ENCODE results near the gene LTC4S.

Gene LTC4S

DNA sequence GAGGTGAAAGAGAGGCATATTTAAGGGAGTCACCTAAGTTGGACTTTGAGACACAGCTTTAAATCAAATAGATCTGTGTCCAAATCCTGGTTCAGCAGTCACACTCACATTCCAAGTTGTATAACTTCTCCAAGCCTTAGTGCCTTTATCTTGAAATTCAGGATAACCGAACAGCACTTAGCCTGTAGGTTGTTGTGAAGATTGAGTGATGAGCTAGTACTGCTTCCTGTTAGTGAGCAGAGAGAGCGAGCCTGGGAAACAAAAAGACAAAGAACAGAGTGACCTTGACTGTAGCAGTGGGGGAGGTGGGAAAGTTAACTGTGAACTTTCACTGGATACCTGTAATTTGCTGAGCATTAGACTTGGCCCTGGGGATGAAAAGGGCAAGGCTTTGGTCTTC is 38.8 kb upstream of the LTC4S start:
- no peaks in the 10 kb centered on the region for H3K27me3 ChIP-seq (replicated peaks)
- TF ChIP-seq, protein P1, sequence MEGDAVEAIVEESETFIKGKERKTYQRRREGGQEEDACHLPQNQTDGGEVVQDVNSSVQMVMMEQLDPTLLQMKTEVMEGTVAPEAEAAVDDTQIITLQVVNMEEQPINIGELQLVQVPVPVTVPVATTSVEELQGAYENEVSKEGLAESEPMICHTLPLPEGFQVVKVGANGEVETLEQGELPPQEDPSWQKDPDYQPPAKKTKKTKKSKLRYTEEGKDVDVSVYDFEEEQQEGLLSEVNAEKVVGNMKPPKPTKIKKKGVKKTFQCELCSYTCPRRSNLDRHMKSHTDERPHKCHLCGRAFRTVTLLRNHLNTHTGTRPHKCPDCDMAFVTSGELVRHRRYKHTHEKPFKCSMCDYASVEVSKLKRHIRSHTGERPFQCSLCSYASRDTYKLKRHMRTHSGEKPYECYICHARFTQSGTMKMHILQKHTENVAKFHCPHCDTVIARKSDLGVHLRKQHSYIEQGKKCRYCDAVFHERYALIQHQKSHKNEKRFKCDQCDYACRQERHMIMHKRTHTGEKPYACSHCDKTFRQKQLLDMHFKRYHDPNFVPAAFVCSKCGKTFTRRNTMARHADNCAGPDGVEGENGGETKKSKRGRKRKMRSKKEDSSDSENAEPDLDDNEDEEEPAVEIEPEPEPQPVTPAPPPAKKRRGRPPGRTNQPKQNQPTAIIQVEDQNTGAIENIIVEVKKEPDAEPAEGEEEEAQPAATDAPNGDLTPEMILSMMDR (IDR thresholded peaks at IDR 0.05; ENCODE audit: low read depth, low read length, missing control alignments) = no peak
- no peaks in the 10 kb centered on the region for H3K36me3 ChIP-seq (replicated peaks)
- in situ Hi-C loops (cut with HindIII; ENCODE audit: low pct_ligation_motif_present, low sequenced_read_pairs) = no loop called here
- no peak overlapping the region for H3K4me3 ChIP-seq (ENCODE audit: low read depth, low read length)
- no peak overlapping the region for H3K27ac ChIP-seq
- DNase-seq = no peak

DNA sequence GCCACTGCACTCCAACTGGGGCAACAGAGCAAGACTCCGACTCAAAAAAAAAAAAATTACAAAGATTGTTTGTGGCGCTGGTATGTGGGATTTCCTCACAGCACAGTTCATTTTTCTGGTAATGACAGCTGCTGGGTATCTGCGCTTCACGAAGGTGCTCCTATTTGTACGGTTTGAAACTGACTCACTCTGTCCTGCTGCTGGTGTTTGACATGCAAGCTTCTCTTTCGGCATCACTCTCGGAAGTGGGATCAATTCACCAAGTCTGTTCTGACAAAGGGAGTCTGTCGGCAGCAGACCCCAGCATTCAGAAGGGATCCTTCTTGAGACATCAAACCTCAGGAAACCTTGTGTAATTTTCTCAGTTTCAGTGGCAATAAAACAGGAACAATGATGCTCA is 34.8 kb upstream of the LTC4S start:
- DNase-seq = no peak
- in situ Hi-C loops (cut with HindIII; ENCODE audit: low pct_ligation_motif_present, low sequenced_read_pairs) = no loop called here
- TF ChIP-seq, protein P1 (IDR thresholded peaks at IDR 0.05; ENCODE audit: low read depth, low read length, missing control alignments) = no peak
- H3K4me3 ChIP-seq (ENCODE audit: low read depth, low read length) = no peak overlapping the region
- no peaks in the 10 kb centered on the region for H3K36me3 ChIP-seq (replicated peaks)
- H3K27ac ChIP-seq = no peak overlapping the region
- no peaks in the 10 kb centered on the region for H3K27me3 ChIP-seq (replicated peaks)

DNA sequence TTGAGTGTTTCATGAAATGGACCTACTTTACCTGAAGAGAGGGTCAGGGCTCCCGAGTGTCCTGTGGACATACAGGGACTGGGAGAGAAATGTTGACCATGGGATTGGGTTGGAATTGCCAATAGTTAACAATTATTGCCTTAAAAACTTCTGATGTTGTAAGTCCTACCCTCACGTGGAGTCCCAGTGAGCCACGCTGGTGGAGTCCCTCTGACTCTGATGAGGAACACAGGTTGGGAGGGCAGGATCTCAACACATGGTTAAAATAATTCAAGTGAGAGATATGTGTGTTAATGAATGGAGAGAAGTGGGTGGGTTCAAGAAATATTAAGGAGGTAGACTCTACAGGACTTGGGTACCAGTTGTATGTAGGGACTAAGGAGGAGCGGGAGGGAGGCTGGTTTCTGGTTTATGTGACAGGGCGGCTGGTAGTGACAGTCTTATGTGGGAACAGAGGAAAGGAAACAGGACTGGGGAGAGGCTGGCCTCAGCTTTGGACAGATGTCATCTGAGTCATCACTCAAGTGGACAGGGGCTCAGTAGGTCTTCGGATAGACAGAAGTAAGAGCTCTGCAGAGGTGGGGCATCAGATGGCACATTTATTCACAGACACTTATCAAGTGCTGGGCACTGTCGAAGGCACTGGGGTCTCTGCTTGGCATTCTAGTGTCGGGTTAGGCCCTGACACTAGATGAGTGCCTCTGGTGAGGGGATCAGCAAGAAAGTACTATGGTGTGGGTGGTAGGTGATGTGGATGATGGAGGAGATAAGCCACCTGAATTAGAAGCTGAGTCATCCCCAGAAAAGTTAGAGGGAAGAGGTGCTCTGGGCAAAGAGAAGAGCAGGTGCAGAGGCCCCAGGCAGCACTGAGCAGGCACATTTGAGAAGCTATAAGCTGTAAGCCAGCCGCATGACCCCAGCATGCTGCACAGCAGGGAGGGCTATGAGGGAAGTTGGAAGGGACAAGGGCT is 33.9 kb upstream of the LTC4S start:
- Histone ChIP-seq H3K27me3 (replicated peaks) (no peaks in the 10 kb centered on the region), H3K36me3 (replicated peaks) (no peaks in the 10 kb centered on the region), H3K4me3 (ENCODE audit: low read depth, low read length) (no peak overlapping the region), H3K27ac (no peak overlapping the region)
- TF ChIP-seq, protein P1 (IDR thresholded peaks at IDR 0.05; ENCODE audit: low read depth, low read length, missing control alignments) = no peak
- in situ Hi-C loops (cut with HindIII; ENCODE audit: low pct_ligation_motif_present, low sequenced_read_pairs) = no loop called here
- no peak for DNase-seq

DNA sequence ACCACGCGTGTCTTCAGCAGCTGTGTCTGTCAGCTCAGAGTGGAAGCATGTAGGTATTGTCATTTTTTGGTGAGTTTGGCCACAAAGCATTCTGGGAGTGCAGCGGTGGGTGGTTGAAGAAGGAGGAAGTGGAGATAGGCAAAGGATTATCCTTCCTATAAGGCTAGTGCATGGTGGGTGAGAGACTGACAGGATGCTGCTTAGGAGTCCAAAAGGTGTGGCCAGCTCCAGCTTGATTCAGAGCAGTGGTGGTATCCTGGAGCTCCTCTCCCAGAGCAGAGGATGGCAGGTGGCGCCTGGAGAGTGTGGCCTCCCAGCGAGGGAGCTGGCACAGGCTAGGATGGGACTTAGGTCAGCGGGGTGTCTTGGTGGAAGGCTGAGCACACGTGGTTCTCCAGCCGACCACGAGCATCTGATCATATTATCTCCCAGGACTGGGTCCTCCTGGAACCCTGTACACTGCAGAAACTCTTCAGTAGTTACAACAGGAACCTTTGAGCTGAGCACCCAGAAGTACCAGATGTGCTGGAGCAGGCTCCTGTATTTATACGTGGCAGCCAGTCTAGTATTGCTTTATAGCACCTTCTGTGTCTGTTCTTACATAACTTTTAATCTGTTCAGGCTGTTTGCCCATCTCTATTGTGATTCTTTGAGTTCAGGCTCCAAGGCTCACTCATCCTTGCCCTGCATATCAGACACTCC is 31.6 kb upstream of the LTC4S start:
- Histone ChIP-seq H3K27ac (peak overlapping the region; percentile 51), H3K36me3 (replicated peaks) (peaks cover 6% of the 10 kb centered on the region), H3K27me3 (replicated peaks) (no peaks in the 10 kb centered on the region), H3K4me3 (ENCODE audit: low read depth, low read length) (no peak overlapping the region)
- TF ChIP-seq, protein P1 (IDR thresholded peaks at IDR 0.05; ENCODE audit: low read depth, low read length, missing control alignments) = no peak
- in situ Hi-C loops (cut with HindIII; ENCODE audit: low pct_ligation_motif_present, low sequenced_read_pairs) = no loop called here
- DNase-seq = peak; percentile 31

DNA sequence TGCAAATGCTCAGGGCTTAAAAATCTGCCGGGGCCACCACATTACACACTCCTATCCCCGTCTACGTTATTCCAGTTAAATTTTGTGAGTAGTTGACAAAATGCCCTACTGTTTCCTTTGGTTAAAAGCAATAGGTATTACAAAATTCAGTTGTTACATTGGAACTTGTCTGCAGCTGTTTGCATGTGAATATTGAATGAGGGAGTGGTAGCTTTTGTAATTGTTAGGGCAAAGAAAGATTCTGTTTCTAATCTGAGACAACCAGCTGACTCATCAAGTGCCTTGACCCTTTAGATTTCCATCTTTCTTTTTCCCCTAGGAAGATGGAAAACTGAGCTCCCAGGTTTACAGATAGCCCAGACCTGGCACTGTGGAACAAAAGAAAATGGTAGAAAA is 31.0 kb upstream of the LTC4S start:
- Histone ChIP-seq H3K27me3 (replicated peaks) (no peaks in the 10 kb centered on the region), H3K4me3 (ENCODE audit: low read depth, low read length) (no peak overlapping the region), H3K36me3 (replicated peaks) (peaks cover 6% of the 10 kb centered on the region), H3K27ac (peak overlapping the region; percentile 51)
- TF ChIP-seq, protein P1 (IDR thresholded peaks at IDR 0.05; ENCODE audit: low read depth, low read length, missing control alignments) = no peak
- peak; percentile 21 for DNase-seq
- in situ Hi-C loops (cut with HindIII; ENCODE audit: low pct_ligation_motif_present, low sequenced_read_pairs) = no loop called here
